Fibroblast of lung (primary cell): ENCODE results near the gene CCDC85C. TPM values are rescaled to one million over a fixed set of nuclear protein-coding genes. Genes with fewer than 3 reads are reported as not detected.

Experiments used
- DNase-seq, 2 donors: peaks; one replicate each; pipeline versions ENCODE4 v3.0.0 to v3.0.0-alpha.2; 2010; ENCODE audit warnings: low read depth in 2 of 2
- H2AFZ ChIP-seq: 2 replicates; pipeline ENCODE4 v1.5.1; 2012; ENCODE audit warnings: low read length, control low read depth, inconsistent platforms
- H3K27ac ChIP-seq: 2 replicates; pipeline ENCODE4 v1.5.1; 2011; ENCODE audit warnings: low read length, control low read depth; ENCODE audit not compliant: insufficient read depth
- H3K27me3 ChIP-seq: 2 replicates; pipeline ENCODE4 v1.5.1; 2011; ENCODE audit warnings: mild to moderate bottlenecking, low read length; ENCODE audit not compliant: control insufficient read depth, insufficient read depth
- H3K36me3 ChIP-seq: 2 replicates; pipeline ENCODE4 v1.5.1; 2011; ENCODE audit warnings: low read length; ENCODE audit not compliant: control insufficient read depth, insufficient read depth
- H3K4me1 ChIP-seq: 2 replicates; pipeline ENCODE4 v1.5.1; 2011; ENCODE audit warnings: low read length; ENCODE audit not compliant: control insufficient read depth, insufficient read depth; ENCODE audit errors: extremely low read depth
- H3K4me2 ChIP-seq: 2 replicates; pipeline ENCODE4 v1.5.1; 2011; ENCODE audit warnings: low read length, control low read depth; ENCODE audit not compliant: insufficient read depth; ENCODE audit errors: extremely low read depth
- H3K4me3 ChIP-seq, 4 experiments: fragments of 200-600 bp in 1 of 4; sonication (generic) in 1 of 4; replicated peaks in 1 of 4; 2 replicates each; pipeline ENCODE4 v1.5.1; 2011 to 2016; ENCODE audit warnings: low read length in 4 of 4, low read depth in 3 of 4, mild to moderate bottlenecking in 3 of 4, control low read depth in 2 of 4, inconsistent platforms in 1 of 4, mixed read lengths in 1 of 4; ENCODE audit not compliant: insufficient read depth in 1 of 4; ENCODE audit errors: control extremely low read depth in 1 of 4
- H3K79me2 ChIP-seq: 2 replicates; pipeline ENCODE4 v1.5.1; 2012; ENCODE audit warnings: mild to moderate bottlenecking, low read length, inconsistent platforms; ENCODE audit not compliant: control insufficient read depth, insufficient read depth
- H3K9ac ChIP-seq: 2 replicates; pipeline ENCODE4 v1.5.1; 2011; ENCODE audit warnings: mild to moderate bottlenecking, low read length, control low read depth; ENCODE audit not compliant: insufficient read depth
- H3K9me3 ChIP-seq: 2 replicates; pipeline ENCODE4 v1.5.1; 2012; ENCODE audit warnings: low read depth, low read length; ENCODE audit not compliant: control insufficient read depth, insufficient read depth
- H4K20me1 ChIP-seq: 2 replicates; pipeline ENCODE4 v1.5.1; 2011; ENCODE audit warnings: low read length; ENCODE audit not compliant: control insufficient read depth, insufficient read depth; ENCODE audit errors: extremely low read depth
- EZH2 ChIP-seq: IDR thresholded peaks from 2 replicates; pipeline ENCODE4 v1.5.1; 2012; ENCODE audit warnings: low read length, control low read depth, mild to moderate bottlenecking; ENCODE audit errors: missing control alignments
- polyA plus RNA-seq, 2 donors: library from polyadenylated mRNA; depleted of rRNA in 1 of 2; stranded (reverse) in 1 of 2; unstranded in 1 of 2; fragments of >200 nt; gene quantifications; 2 replicates each; pipeline ENCODE4 v1.2.1, GENCODE V29; 2011 to 2012; ENCODE audit warnings: missing spikeins in 1 of 2
- total RNA-seq: library from RNA; depleted of rRNA; stranded (reverse); fragments of >200 nt; gene quantifications from 2 replicates; pipeline ENCODE4 v1.2.1, GENCODE V29; 2014
- TF ChIP-seq, protein P1 (sequence below), 2 donors: IDR thresholded peaks in 1 of 2; conservative IDR thresholded peaks in 1 of 2; 1 replicate in 1 of 2; 2 replicates in 1 of 2; pipeline ENCODE4 v1.5.1; 2011 to 2012; ENCODE audit warnings: low read length in 2 of 2, control low read depth in 1 of 2, inconsistent platforms in 1 of 2, low read depth in 1 of 2, mild to moderate bottlenecking in 1 of 2

CCDC85C gene
- total and polyA plus RNA-seq, 2 donors (not counting 1 experiment from before 2014, with no cell fraction given), result 4.6 to 9.6 TPM

DNA sequence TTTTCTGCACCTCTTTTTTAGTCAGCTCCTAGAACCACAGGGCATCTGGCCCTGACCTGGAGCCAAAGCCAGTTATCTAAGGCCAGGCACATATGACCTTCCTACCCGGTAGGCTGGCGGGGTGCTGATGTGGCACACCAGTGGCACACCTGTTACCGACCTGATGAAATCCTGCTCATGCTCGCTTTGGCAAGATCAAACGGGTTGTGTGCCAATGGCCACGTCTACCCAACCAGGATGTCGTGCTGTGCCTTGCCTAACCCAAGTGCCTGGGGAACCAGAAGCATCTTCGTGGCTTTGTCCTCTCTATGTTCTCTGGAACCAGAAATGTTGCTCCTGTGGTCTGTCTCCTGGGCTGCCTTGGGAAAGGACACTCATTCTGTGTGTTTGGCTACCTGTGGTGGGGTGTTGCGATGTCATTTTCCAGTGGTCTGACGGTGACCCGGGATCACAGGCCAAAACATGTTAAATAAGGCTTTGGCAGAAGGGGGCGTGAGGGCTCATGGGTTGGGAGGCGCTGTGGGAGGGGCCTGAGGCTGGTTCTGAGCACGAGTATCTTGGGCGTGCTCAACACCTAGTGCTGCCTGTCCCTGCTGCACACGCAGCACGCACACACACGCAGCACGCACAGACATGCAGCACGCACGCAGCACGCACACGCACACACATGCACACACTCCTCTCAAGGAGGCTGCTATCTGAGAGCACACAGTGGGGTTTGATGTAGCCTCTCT lies 94.9 kb downstream of the CCDC85C start:
- Histone ChIP-seq H3K4me2 (no peak overlapping the region), H3K4me3 (no peak overlapping the region), H3K27ac (no peak overlapping the region), H3K4me1 (peaks cover 2% of the 10 kb centered on the region), H3K79me2 (no peaks in the 10 kb centered on the region), H3K27me3 (no peaks in the 10 kb centered on the region), H3K9ac (no peak overlapping the region), H3K9me3 (no peaks in the 10 kb centered on the region), H4K20me1 (no peaks in the 10 kb centered on the region), H3K36me3 (peaks cover 37% of the 10 kb centered on the region), H2AFZ (no peak overlapping the region)
- TF ChIP-seq EZH2, result no peak
- TF ChIP-seq, protein P1, sequence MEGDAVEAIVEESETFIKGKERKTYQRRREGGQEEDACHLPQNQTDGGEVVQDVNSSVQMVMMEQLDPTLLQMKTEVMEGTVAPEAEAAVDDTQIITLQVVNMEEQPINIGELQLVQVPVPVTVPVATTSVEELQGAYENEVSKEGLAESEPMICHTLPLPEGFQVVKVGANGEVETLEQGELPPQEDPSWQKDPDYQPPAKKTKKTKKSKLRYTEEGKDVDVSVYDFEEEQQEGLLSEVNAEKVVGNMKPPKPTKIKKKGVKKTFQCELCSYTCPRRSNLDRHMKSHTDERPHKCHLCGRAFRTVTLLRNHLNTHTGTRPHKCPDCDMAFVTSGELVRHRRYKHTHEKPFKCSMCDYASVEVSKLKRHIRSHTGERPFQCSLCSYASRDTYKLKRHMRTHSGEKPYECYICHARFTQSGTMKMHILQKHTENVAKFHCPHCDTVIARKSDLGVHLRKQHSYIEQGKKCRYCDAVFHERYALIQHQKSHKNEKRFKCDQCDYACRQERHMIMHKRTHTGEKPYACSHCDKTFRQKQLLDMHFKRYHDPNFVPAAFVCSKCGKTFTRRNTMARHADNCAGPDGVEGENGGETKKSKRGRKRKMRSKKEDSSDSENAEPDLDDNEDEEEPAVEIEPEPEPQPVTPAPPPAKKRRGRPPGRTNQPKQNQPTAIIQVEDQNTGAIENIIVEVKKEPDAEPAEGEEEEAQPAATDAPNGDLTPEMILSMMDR (conservative IDR thresholded peaks at IDR 0.05 in 1 of 2, IDR thresholded peaks at IDR 0.05 in 1 of 2; ENCODE audit: low read depth in 1 of 2, low read length in 2 of 2), result no peak
- DNase-seq, result no peak

DNA sequence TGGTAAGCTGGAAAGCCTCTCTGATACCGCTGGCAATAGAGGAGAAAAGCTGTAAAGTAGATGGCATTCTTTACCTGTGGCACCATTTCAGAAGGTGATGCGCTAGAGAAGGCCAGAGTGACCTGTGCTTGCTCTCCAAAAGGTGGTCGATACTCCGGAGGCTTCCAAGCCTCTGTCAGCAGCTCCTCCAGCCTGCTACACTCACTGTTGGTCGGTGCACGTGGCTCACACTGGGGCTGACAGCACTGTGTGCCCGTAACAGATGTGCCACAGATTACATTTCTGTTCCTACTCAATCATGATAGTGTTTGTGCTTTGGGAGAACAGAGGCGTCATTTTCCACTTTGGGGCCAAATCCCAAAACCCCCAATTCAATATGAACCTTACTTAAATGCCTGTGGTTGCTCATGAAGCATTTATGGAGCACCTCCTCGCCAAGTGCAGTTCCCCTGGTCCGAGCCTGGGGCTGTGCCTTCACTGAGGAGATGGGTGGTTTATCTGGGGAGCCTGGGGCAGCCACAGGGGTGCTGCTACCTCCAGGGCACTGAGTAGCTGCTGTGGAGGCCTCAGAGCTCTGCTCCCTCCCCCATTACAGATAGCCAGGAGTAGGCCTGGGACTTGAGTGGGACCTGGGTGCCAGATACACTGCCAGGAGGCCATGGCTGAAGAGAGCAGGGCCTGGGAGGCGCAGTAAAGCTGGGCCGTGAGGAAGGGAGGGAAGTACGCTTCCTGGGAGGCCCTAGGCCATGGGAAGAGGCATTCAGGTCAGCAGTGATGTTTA lies 96.0 kb downstream of the CCDC85C start:
- Histone ChIP-seq H3K27me3 (no peaks in the 10 kb centered on the region), H3K4me1 (peaks cover 2% of the 10 kb centered on the region), H2AFZ (no peak overlapping the region), H3K79me2 (no peaks in the 10 kb centered on the region), H4K20me1 (no peaks in the 10 kb centered on the region), H3K36me3 (peaks cover 38% of the 10 kb centered on the region), H3K4me3 (no peak overlapping the region), H3K9me3 (no peaks in the 10 kb centered on the region), H3K27ac (no peak overlapping the region), H3K9ac (no peak overlapping the region), H3K4me2 (no peak overlapping the region)
- TF ChIP-seq, protein P1 (conservative IDR thresholded peaks at IDR 0.05 in 1 of 2, IDR thresholded peaks at IDR 0.05 in 1 of 2; ENCODE audit: low read depth in 1 of 2, low read length in 2 of 2), result no peak
- TF ChIP-seq EZH2, result no peak
- DNase-seq, result no peak

DNA sequence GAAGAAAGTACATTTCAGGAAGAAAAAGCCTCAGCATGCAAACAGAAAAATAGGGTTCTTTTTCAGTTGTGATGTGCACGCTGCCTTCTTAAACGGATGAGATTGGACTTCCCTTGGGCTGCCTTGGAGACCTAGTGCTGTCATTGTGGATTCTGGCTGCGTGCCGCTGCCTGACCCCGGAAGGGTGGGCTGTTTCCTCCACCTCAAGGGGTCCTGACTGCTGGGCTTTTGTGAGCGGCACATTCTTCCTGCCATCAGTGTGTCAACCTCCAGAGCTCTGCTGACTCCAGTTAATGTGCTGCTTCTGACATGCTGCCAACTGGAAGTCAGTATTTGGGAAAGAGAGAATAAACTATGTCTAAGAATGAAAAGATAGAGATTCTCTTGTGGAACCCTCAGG lies 97.7 kb downstream of the CCDC85C start:
- TF ChIP-seq, protein P1 (conservative IDR thresholded peaks at IDR 0.05 in 1 of 2, IDR thresholded peaks at IDR 0.05 in 1 of 2; ENCODE audit: low read depth in 1 of 2, low read length in 2 of 2), result no peak
- Histone ChIP-seq H3K36me3 (peaks cover 40% of the 10 kb centered on the region), H3K9ac (no peak overlapping the region), H3K4me2 (no peak overlapping the region), H3K4me3 (no peak overlapping the region), H3K27me3 (no peaks in the 10 kb centered on the region), H3K79me2 (no peaks in the 10 kb centered on the region), H3K9me3 (no peaks in the 10 kb centered on the region), H2AFZ (no peak overlapping the region), H3K27ac (no peak overlapping the region), H4K20me1 (no peaks in the 10 kb centered on the region), H3K4me1 (no peaks in the 10 kb centered on the region)
- no peak for DNase-seq
